DND-41 (cell line): ENCODE measurements around the gene NDUFS7.

Experiments
- ATAC-seq: fragments of 200-7000 bp; cut with Tn5 transposase; 3 replicates; pipeline ENCODE4 v1.9.1; 2021; ENCODE audit warnings: low read depth; ENCODE audit not compliant: insufficient read depth
- DNase-seq: peaks from one replicate; pipeline ENCODE4 v3.0.0-alpha.2; 2020
- H2AFZ ChIP-seq: 2 replicates; pipeline ENCODE4 v1.6.0; 2012; ENCODE audit warnings: low read depth, low read length
- H3K27ac ChIP-seq: 2 replicates; pipeline ENCODE4 v1.5.1; 2012; ENCODE audit warnings: low read length, inconsistent platforms
- H3K27me3 ChIP-seq: fragments of 200-600 bp; sonication (generic); 2 replicates; pipeline ENCODE4 v1.6.0; 2012; ENCODE audit warnings: low read length, mild to moderate bottlenecking, inconsistent platforms; ENCODE audit not compliant: insufficient read depth, poor library complexity
- H3K36me3 ChIP-seq: 2 replicates; pipeline ENCODE4 v1.5.1; 2012; ENCODE audit warnings: low read length, inconsistent platforms; ENCODE audit not compliant: insufficient read depth
- H3K4me1 ChIP-seq: 2 replicates; pipeline ENCODE4 v1.5.1; 2012; ENCODE audit warnings: mild to moderate bottlenecking, low read length; ENCODE audit not compliant: insufficient read depth
- H3K4me2 ChIP-seq: 2 replicates; pipeline ENCODE4 v1.6.0; 2012; ENCODE audit warnings: mild to moderate bottlenecking, moderate library complexity, low read length, inconsistent platforms; ENCODE audit not compliant: insufficient read depth
- H3K4me3 ChIP-seq, 2 experiments: fragments of 200-600 bp in 1 of 2; shearing (Covaris generic) in 1 of 2; 2 replicates each; pipeline ENCODE4 v1.5.1; 2012 to 2016; ENCODE audit warnings: inconsistent platforms in 2 of 2, low read length in 2 of 2, mild to moderate bottlenecking in 2 of 2, low read depth in 1 of 2, moderate library complexity in 1 of 2
- H3K79me2 ChIP-seq: 2 replicates; pipeline ENCODE4 v1.6.0; 2012; ENCODE audit warnings: low read length, inconsistent platforms; ENCODE audit not compliant: insufficient read depth
- H3K9ac ChIP-seq: 2 replicates; pipeline ENCODE4 v1.6.0; 2012; ENCODE audit warnings: low read depth, mild to moderate bottlenecking, inconsistent platforms, low read length, moderate library complexity
- H3K9me3 ChIP-seq: 2 replicates; pipeline ENCODE4 v1.5.1; 2012; ENCODE audit warnings: low read length, moderate library complexity, mild to moderate bottlenecking, inconsistent platforms; ENCODE audit not compliant: insufficient read depth, severe bottlenecking
- H4K20me1 ChIP-seq: 2 replicates; pipeline ENCODE4 v1.6.0; 2012; ENCODE audit warnings: low read length; ENCODE audit not compliant: insufficient read depth
- CTCF ChIP-seq: IDR thresholded peaks from 2 replicates; pipeline ENCODE4 v1.5.1; 2012; ENCODE audit warnings: borderline replicate concordance, low read length, moderate library complexity, mild to moderate bottlenecking; ENCODE audit not compliant: poor library complexity, severe bottlenecking; ENCODE audit errors: extremely low read depth
- EZH2 ChIP-seq: IDR thresholded peaks from 3 replicates; pipeline ENCODE4 v1.6.1; 2012; ENCODE audit warnings: borderline replicate concordance, low read depth, mild to moderate bottlenecking, moderate library complexity, low read length, inconsistent platforms; ENCODE audit not compliant: severe bottlenecking

NDUFS7 gene

GRCh38 chr19:1390890-1391423 lies 7.2 kb downstream of the NDUFS7 start:
- H3K9me3 ChIP-seq, result no peaks in the 10 kb centered on the region
- peaks cover 2% of the 10 kb centered on the region for H3K4me1 ChIP-seq
- no peak overlapping the region for H3K4me2 ChIP-seq
- TF ChIP-seq CTCF (no peak), EZH2 (no peak)
- DNase-seq (no peak), ATAC-seq (no peak)
- no peak overlapping the region for H3K4me3 ChIP-seq
- peaks cover 26% of the 10 kb centered on the region for H4K20me1 ChIP-seq
- no peak overlapping the region for H2AFZ ChIP-seq
- H3K27ac ChIP-seq, result no peak overlapping the region
- no peaks in the 10 kb centered on the region for H3K27me3 ChIP-seq
- H3K79me2 ChIP-seq, result peaks cover 24% of the 10 kb centered on the region
- H3K9ac ChIP-seq, result no peak overlapping the region
- peaks cover 72% of the 10 kb centered on the region for H3K36me3 ChIP-seq

GRCh38 chr19:1392407-1392806 lies 8.7 kb downstream of the NDUFS7 start:
- Histone ChIP-seq H3K27me3 (no peaks in the 10 kb centered on the region), H3K4me3 (no peak overlapping the region), H3K27ac (no peak overlapping the region), H2AFZ (no peak overlapping the region), H3K9me3 (no peaks in the 10 kb centered on the region), H3K4me2 (no peak overlapping the region), H4K20me1 (peaks cover 31% of the 10 kb centered on the region), H3K4me1 (no peaks in the 10 kb centered on the region), H3K9ac (no peak overlapping the region), H3K36me3 (peaks cover 68% of the 10 kb centered on the region), H3K79me2 (peaks cover 11% of the 10 kb centered on the region; the same call in 1 of the 2 replicates)
- TF ChIP-seq CTCF (no peak), EZH2 (no peak)
- ATAC-seq, result no peak
- DNase-seq, result no peak

DNA sequence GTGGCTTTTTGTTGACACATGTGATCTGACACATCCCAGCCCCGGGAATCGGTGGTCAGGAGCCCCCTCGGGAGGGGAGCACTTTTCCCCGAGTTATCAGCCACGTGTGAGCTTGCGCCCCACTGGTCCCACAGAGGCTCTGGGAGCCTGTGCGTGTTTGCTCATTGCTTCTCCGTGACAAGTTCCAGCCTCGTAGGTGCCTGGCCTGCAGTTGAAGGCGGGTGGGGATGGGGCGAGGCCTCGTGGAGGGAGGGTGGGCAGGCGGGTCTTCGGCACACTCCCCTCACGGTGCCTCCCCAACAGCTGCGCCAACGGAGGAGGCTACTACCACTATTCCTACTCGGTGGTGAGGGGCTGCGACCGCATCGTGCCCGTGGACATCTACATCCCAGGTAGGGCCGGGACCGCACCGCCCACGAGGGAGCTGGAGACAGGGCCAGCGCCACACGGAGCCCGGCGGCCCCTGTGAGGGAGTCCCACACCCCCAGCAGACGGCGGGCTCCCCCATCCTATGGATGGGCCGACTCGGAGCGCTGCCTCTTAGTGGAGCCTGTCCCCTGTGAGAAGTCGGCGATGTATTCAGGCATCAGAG lies 9.3 kb downstream of the NDUFS7 start:
- H3K4me2 ChIP-seq, result no peak overlapping the region
- no peak overlapping the region for H3K27ac ChIP-seq
- H3K36me3 ChIP-seq, result peaks cover 71% of the 10 kb centered on the region
- H3K4me1 ChIP-seq, result no peaks in the 10 kb centered on the region
- ATAC-seq (no peak), DNase-seq (no peak)
- peaks cover 6% of the 10 kb centered on the region; the same call in 1 of the 2 replicates for H3K79me2 ChIP-seq
- peaks cover 29% of the 10 kb centered on the region for H4K20me1 ChIP-seq
- H3K27me3 ChIP-seq, result no peaks in the 10 kb centered on the region
- TF ChIP-seq EZH2 (no peak), CTCF (no peak)
- H3K9me3 ChIP-seq, result no peaks in the 10 kb centered on the region
- no peak overlapping the region for H3K9ac ChIP-seq
- H3K4me3 ChIP-seq, result no peak overlapping the region
- no peak overlapping the region for H2AFZ ChIP-seq
